BLaER1 treated with 17β-estradiol and CSF1 and Interleukin-3, amounts not matched to agents 10 nM and 100 nM (cell line): Measurements from ENCODE around the gene CD4.
A peak's percentile ranks its signal among the peaks of the same experiment; 100 is the strongest.
"Not testable (repeated sequence)": the region's sequence is repeated elsewhere in the genome, so short reads cannot be mapped to it uniquely, and the experiment has no call there.

Experiments used
- H3K27ac ChIP-seq, 11 experiments: shearing (Covaris generic); formaldehyde crosslinking; 2 replicates each; pipeline ENCODE4 v1.8.1; 2022
- H3K27me3 ChIP-seq, 11 experiments: shearing (Covaris generic); formaldehyde crosslinking; 2 replicates each; pipeline ENCODE4 v1.8.1; 2022
- H3K36me3 ChIP-seq, 11 experiments: shearing (Covaris generic); formaldehyde crosslinking; 2 replicates each; pipeline ENCODE4 v1.8.1; 2022
- H3K4me1 ChIP-seq, 10 experiments: shearing (Covaris generic); formaldehyde crosslinking; 2 replicates each; pipeline ENCODE4 v1.8.1; 2022
- H3K4me2 ChIP-seq, 11 experiments: shearing (Covaris generic); formaldehyde crosslinking; 2 replicates each; pipeline ENCODE4 v1.8.1; 2022
- H3K4me3 ChIP-seq, 10 experiments: shearing (Covaris generic); formaldehyde crosslinking; 2 replicates each; pipeline ENCODE4 v1.8.1; 2022
- H3K9ac ChIP-seq, 11 experiments: shearing (Covaris generic); formaldehyde crosslinking; 2 replicates each; pipeline ENCODE4 v1.8.1; 2022
- H3K9me3 ChIP-seq, 11 experiments: shearing (Covaris generic); formaldehyde crosslinking; replicated peaks in 1 of 11; 2 replicates each; pipeline ENCODE4 v1.8.1; 2022
- H4K20me1 ChIP-seq, 11 experiments: shearing (Covaris generic); formaldehyde crosslinking; 2 replicates each; pipeline ENCODE4 v1.8.1; 2022
- Cebpa-rat ChIP-seq, 11 experiments: shearing (Covaris generic); IDR thresholded peaks; 2 replicates each; pipeline ENCODE4 v1.8.1; 2022

CD4 gene

GRCh38 chr12:6860942-6861341, 71.6 kb downstream of the CD4 start:
- H3K4me3 ChIP-seq: no peak overlapping the region
- H3K4me1 ChIP-seq: peaks cover 1 to 4% (median 3%) of the 10 kb centered on the region in 10 experiments; a peak in 17 of 20 replicates
- H3K27ac ChIP-seq: no peak overlapping the region
- no peak for TF ChIP-seq Cebpa-rat (IDR thresholded peaks at IDR 0.05)
- no peak overlapping the region for H3K4me2 ChIP-seq
- H3K27me3 ChIP-seq: no peaks in the 10 kb centered on the region
- no peaks in the 10 kb centered on the region for H3K9me3 ChIP-seq
- H3K9ac ChIP-seq: no peak overlapping the region
- peaks cover 0 to 13% (median 3%) of the 10 kb centered on the region in 11 experiments; a peak in 9 of 22 replicates for H4K20me1 ChIP-seq
- H3K36me3 ChIP-seq: peaks cover 91 to 100% (median 100%) of the 10 kb centered on the region in 11 experiments

- H3K27me3 ChIP-seq: no peaks in the 10 kb centered on the region
- no peak overlapping the region for H3K4me2 ChIP-seq
- H3K36me3 ChIP-seq: peaks cover 90 to 100% (median 99%) of the 10 kb centered on the region in 11 experiments
- H3K27ac ChIP-seq: no peak overlapping the region
- peaks cover 0 to 13% (median 3%) of the 10 kb centered on the region in 11 experiments; a peak in 10 of 22 replicates for H4K20me1 ChIP-seq
- TF ChIP-seq Cebpa-rat (IDR thresholded peaks at IDR 0.05): no peak
- no peak overlapping the region for H3K4me3 ChIP-seq
- H3K9ac ChIP-seq: no peak overlapping the region; a peak in 1 of 22 replicates
- H3K4me1 ChIP-seq: peaks cover 6 to 9% (median 8%) of the 10 kb centered on the region in 10 experiments
- H3K9me3 ChIP-seq: no peaks in the 10 kb centered on the region
These were observed 72.1 kb downstream of the CD4 start for GRCh38 chr12:6861391-6861790.

- no peaks in the 10 kb centered on the region for H3K27me3 ChIP-seq
- peaks cover 12 to 16% (median 15%) of the 10 kb centered on the region in 10 experiments for H3K4me1 ChIP-seq
- H3K9ac ChIP-seq: no peak overlapping the region
- H4K20me1 ChIP-seq: peaks cover 2 to 24% (median 13%) of the 10 kb centered on the region in 11 experiments; a peak in 19 of 22 replicates
- peaks cover 74 to 85% (median 83%) of the 10 kb centered on the region in 11 experiments for H3K36me3 ChIP-seq
- H3K4me2 ChIP-seq: no peak overlapping the region
- no peaks in the 10 kb centered on the region for H3K9me3 ChIP-seq
- no peak overlapping the region for H3K4me3 ChIP-seq
- TF ChIP-seq Cebpa-rat (IDR thresholded peaks at IDR 0.05): no peak
- H3K27ac ChIP-seq: no peak overlapping the region
These were observed 73.7 kb downstream of the CD4 start for GRCh38 chr12:6863033-6863432.

GRCh38 chr12:6863586-6864321, 74.4 kb downstream of the CD4 start:
- Histone ChIP-seq H3K9me3 (no peaks in the 10 kb centered on the region), H3K4me2 (no peak overlapping the region), H3K36me3 (peaks cover 67 to 84% (median 77%) of the 10 kb centered on the region in 11 experiments)

GRCh38 chr12:6865307-6865706, 76.0 kb downstream of the CD4 start:
- H3K36me3 ChIP-seq: peaks cover 66 to 83% (median 76%) of the 10 kb centered on the region in 11 experiments
- peaks cover 25 to 46% (median 36%) of the 10 kb centered on the region in 11 experiments for H4K20me1 ChIP-seq
- H3K9ac ChIP-seq, H3K4me2 ChIP-seq, H3K4me3 ChIP-seq, H3K9me3 ChIP-seq, H3K27ac ChIP-seq, H3K27me3 ChIP-seq: not testable (repeated sequence)
- H3K4me1 ChIP-seq: peaks cover 30 to 38% (median 33%) of the 10 kb centered on the region in 10 experiments

More at GRCh38 chr12:6863586-6864321, 74.4 kb downstream of the CD4 start:
- TF ChIP-seq Cebpa-rat (IDR thresholded peaks at IDR 0.05): no peak
- H3K27ac ChIP-seq: no peak overlapping the region
- H3K4me3 ChIP-seq: no peak overlapping the region
- H4K20me1 ChIP-seq: peaks cover 9 to 31% (median 20%) of the 10 kb centered on the region in 11 experiments
- H3K9ac ChIP-seq: no peak overlapping the region
- peaks cover 14 to 23% (median 18%) of the 10 kb centered on the region in 10 experiments for H3K4me1 ChIP-seq
- no peaks in the 10 kb centered on the region for H3K27me3 ChIP-seq

- no peak for TF ChIP-seq Cebpa-rat (IDR thresholded peaks at IDR 0.05)
- no peaks in the 10 kb centered on the region for H3K9me3 ChIP-seq
- peak overlapping the region; percentile 42 to 100 (median 97); a peak in 20 of 22 replicates for H3K27ac ChIP-seq
- H3K4me2 ChIP-seq: peak overlapping the region; percentile 87 to 100 (median 98)
- peak overlapping the region; percentile 90 to 100 (median 99) for H3K9ac ChIP-seq
- peaks cover 35 to 57% (median 46%) of the 10 kb centered on the region in 11 experiments for H4K20me1 ChIP-seq
- peaks cover 40 to 49% (median 44%) of the 10 kb centered on the region in 10 experiments for H3K4me1 ChIP-seq
- H3K36me3 ChIP-seq: peaks cover 66 to 83% (median 76%) of the 10 kb centered on the region in 11 experiments
- H3K27me3 ChIP-seq: no peaks in the 10 kb centered on the region
- H3K4me3 ChIP-seq: peak overlapping the region; percentile 82 to 100 (median 99)
These were observed 77.0 kb downstream of the CD4 start for GRCh38 chr12:6866163-6866919.

GRCh38 chr12:6866920-6867412, 77.6 kb downstream of the CD4 start:
- Histone ChIP-seq H3K9ac (peak overlapping the region; percentile 90 to 100 (median 99)), H3K4me3 (peak overlapping the region; percentile 82 to 100 (median 99)), H3K27ac (peak overlapping the region; percentile 42 to 100 (median 97); a peak in 20 of 22 replicates), H3K27me3 (no peaks in the 10 kb centered on the region), H3K36me3 (peaks cover 64 to 83% (median 73%) of the 10 kb centered on the region in 11 experiments), H3K4me2 (peak overlapping the region; percentile 87 to 100 (median 98)), H3K9me3 (no peaks in the 10 kb centered on the region), H4K20me1 (peaks cover 41 to 63% (median 52%) of the 10 kb centered on the region in 11 experiments), H3K4me1 (peaks cover 46 to 55% (median 50%) of the 10 kb centered on the region in 10 experiments)
- no peak for TF ChIP-seq Cebpa-rat (IDR thresholded peaks at IDR 0.05)

GRCh38 chr12:6867413-6868210, 78.3 kb downstream of the CD4 start, which contains the start of gene TPI1:
TSS of gene TPI1 (plus strand) at chr12:6867531. CDS start at chr12:6867567, 36 bp downstream.
- Histone ChIP-seq H3K9ac (peak within 1 kb of the TSS; percentile 90 to 100 (median 99)), H3K9me3 (no peaks in the 10 kb centered on the region), H3K4me1 (peaks cover 50 to 59% (median 54%) of the 10 kb centered on the region in 10 experiments), H3K27ac (peak within 1 kb of the TSS; percentile 91 to 100 (median 97)), H4K20me1 (peaks cover 43 to 67% (median 56%) of the 10 kb centered on the region in 11 experiments), H3K4me2 (peak within 1 kb of the TSS; percentile 94 to 100 (median 99)), H3K4me3 (peak within 1 kb of the TSS; percentile 82 to 100 (median 99)), H3K27me3 (no peaks in the 10 kb centered on the region), H3K36me3 (peaks cover 59 to 79% (median 68%) of the 10 kb centered on the region in 11 experiments)
- TF ChIP-seq Cebpa-rat (IDR thresholded peaks at IDR 0.05): no peak
